IMR-90 (cell line): ENCODE measurements around the gene CGB1. TPM values are rescaled to one million over a fixed set of nuclear protein-coding genes. Genes with fewer than 3 reads are reported as not detected.

Experiments
- ATAC-seq: fragments of 200-7000 bp; cut with Tn5 transposase; 2 replicates; pipeline ENCODE4 v1.9.1; 2020; ENCODE audit warnings: low read depth, mild to moderate bottlenecking, moderate library complexity
- BruUV-seq: library from RNA; stranded (reverse); fragments of 400-500 nt; replicated peaks from 2 replicates; lab custom pipeline; 2021; lab: Mats Ljungman, UMichigan
- CTCF ChIA-PET: fragments of 300-600 bp; formaldehyde crosslinking; extraction: SDS; loops from one replicate; lab custom pipeline; 2021; ENCODE audit warnings: antibody characterized with exemption; lab: Yijun Ruan, JAX
- POLR2A ChIA-PET: fragments of 300-600 bp; sonication (Branson Sonifier 250); formaldehyde crosslinking; loops from one replicate; lab custom pipeline; 2022; ENCODE audit warnings: antibody characterized with exemption; ENCODE audit not compliant: unreplicated experiment; lab: Charles Lee
- DNase-seq: peaks from one replicate; pipeline ENCODE4 v3.0.0; 2013
- H2AFZ ChIP-seq: replicated peaks from 2 replicates; pipeline ENCODE3; 2013; ENCODE audit warnings: low read length, mild to moderate bottlenecking; ENCODE audit not compliant: poor library complexity
- H2AK5ac ChIP-seq: 2 replicates; pipeline ENCODE4 v1.6.1; 2013; ENCODE audit warnings: low read depth, low read length, inconsistent platforms
- H2AK9ac ChIP-seq: replicated peaks from 2 replicates; pipeline ENCODE3; 2013; ENCODE audit warnings: mild to moderate bottlenecking, low read depth, low read length, moderate library complexity; ENCODE audit not compliant: poor library complexity
- H2BK120ac ChIP-seq: 2 replicates; pipeline ENCODE4 v1.6.1; 2013; ENCODE audit warnings: low read depth, low read length, inconsistent platforms
- H2BK15ac ChIP-seq: 3 replicates; pipeline ENCODE4 v1.6.1; 2013; ENCODE audit warnings: low read depth, low read length, inconsistent platforms
- H2BK20ac ChIP-seq: 2 replicates; pipeline ENCODE4 v1.6.1; 2013; ENCODE audit warnings: low read depth, mild to moderate bottlenecking, inconsistent platforms, low read length, moderate library complexity
- H2BK5ac ChIP-seq: 2 replicates; pipeline ENCODE4 v1.6.1; 2013; ENCODE audit warnings: mild to moderate bottlenecking, low read depth, low read length, inconsistent platforms; ENCODE audit not compliant: poor library complexity, severe bottlenecking
- H3K14ac ChIP-seq: replicated peaks from 2 replicates; pipeline ENCODE4 v1.6.1; 2013; ENCODE audit warnings: low read depth, low read length, inconsistent platforms
- H3K18ac ChIP-seq: 2 replicates; pipeline ENCODE4 v1.6.1; 2013; ENCODE audit warnings: low read depth, low read length, control low read depth
- H3K23ac ChIP-seq: 2 replicates; pipeline ENCODE4 v1.6.1; 2013; ENCODE audit warnings: low read depth, low read length, inconsistent platforms
- H3K27ac ChIP-seq: 2 replicates; pipeline ENCODE4 v1.5.1; 2013; ENCODE audit warnings: mild to moderate bottlenecking, control low read depth, low read length; ENCODE audit not compliant: insufficient read depth
- H3K27me3 ChIP-seq: 2 replicates; pipeline ENCODE4 v1.6.1; 2013; ENCODE audit warnings: low read length; ENCODE audit not compliant: control insufficient read depth, insufficient read depth
- H3K36me3 ChIP-seq: 2 replicates; pipeline ENCODE4 v1.6.1; 2013; ENCODE audit warnings: low read length, mixed read lengths; ENCODE audit not compliant: control insufficient read depth, insufficient read depth
- H3K4ac ChIP-seq: 2 replicates; pipeline ENCODE4 v1.6.1; 2013; ENCODE audit warnings: low read depth, low read length, inconsistent platforms
- H3K4me1 ChIP-seq: 2 replicates; pipeline ENCODE4 v1.6.1; 2013; ENCODE audit warnings: low read length, mixed read lengths; ENCODE audit not compliant: control insufficient read depth, insufficient read depth
- H3K4me2 ChIP-seq: 2 replicates; pipeline ENCODE4 v1.6.1; 2013; ENCODE audit warnings: low read depth, mild to moderate bottlenecking, control low read depth, low read length, moderate library complexity
- H3K4me3 ChIP-seq: 2 replicates; pipeline ENCODE4 v1.5.1; 2013; ENCODE audit warnings: low read depth, mild to moderate bottlenecking, control low read depth, low read length, moderate library complexity; ENCODE audit not compliant: insufficient read depth
- H3K56ac ChIP-seq: 2 replicates; pipeline ENCODE4 v1.6.1; 2013; ENCODE audit warnings: low read length, inconsistent platforms; ENCODE audit not compliant: insufficient read depth; ENCODE audit errors: extremely low read depth
- H3K79me1 ChIP-seq, 2 experiments: 2 replicates each; pipeline ENCODE4 v1.6.1; 2013; ENCODE audit warnings: low read length in 2 of 2, inconsistent platforms in 1 of 2, low read depth in 1 of 2
- H3K9ac ChIP-seq: 2 replicates; pipeline ENCODE4 v1.6.1; 2013; ENCODE audit warnings: low read depth, low read length, control low read depth
- H3K9me1 ChIP-seq: 2 replicates; pipeline ENCODE4 v1.6.1; 2013; ENCODE audit warnings: low read length, inconsistent platforms; ENCODE audit not compliant: insufficient read depth
- H3K9me3 ChIP-seq: 2 replicates; pipeline ENCODE4 v1.6.1; 2013; ENCODE audit warnings: low read length; ENCODE audit not compliant: control insufficient read depth, insufficient read depth
- H4K20me1 ChIP-seq: 2 replicates; pipeline ENCODE4 v1.6.1; 2013; ENCODE audit warnings: low read length, inconsistent platforms; ENCODE audit not compliant: insufficient read depth
- H4K5ac ChIP-seq: 2 replicates; pipeline ENCODE4 v1.6.1; 2013; ENCODE audit warnings: mild to moderate bottlenecking, low read depth, low read length, control low read depth
- H4K8ac ChIP-seq, 2 experiments: 2 replicates each; pipeline ENCODE4 v1.6.1; 2013; ENCODE audit warnings: low read depth in 2 of 2, low read length in 2 of 2, control low read depth in 1 of 2, inconsistent platforms in 1 of 2
- H4K91ac ChIP-seq: 2 replicates; pipeline ENCODE4 v1.6.1; 2013; ENCODE audit warnings: low read depth, low read length, inconsistent platforms; ENCODE audit not compliant: insufficient read depth
- NFE2L2 ChIP-seq: fragments of 150-350 bp; IDR thresholded peaks from 2 replicates; pipeline ENCODE4 v1.6.1; 2016; ENCODE audit warnings: low read depth, mild to moderate bottlenecking, low read length
- WGBS, 2 experiments: methylation state at CpG; one replicate each; pipeline versions ENCODE4 v1.1.5 to v1.1.7; 2013; ENCODE audit warnings: missing lambda C conversion rate in 2 of 2; ENCODE audit not compliant: insufficient read length in 1 of 2; ENCODE audit errors: extremely low coverage in 2 of 2; 5-methylcytosine and 5-hydroxymethylcytosine counted together
- dilution Hi-C: fragments of 300-500 bp; cut with HindIII; formaldehyde crosslinking; loops from one replicate; pipeline ENCODE4 v1.14.3; 2018; ENCODE audit warnings: low sequenced_read_pairs; ENCODE audit not compliant: unreplicated experiment
- in situ Hi-C: fragments of 300-500 bp; cut with MboI; formaldehyde crosslinking; loops from 3 replicates; pipeline ENCODE4 v1.14.3; 2019; ENCODE audit warnings: low sequenced_read_pairs, inconsistent platforms, mixed read lengths
- intact Hi-C: fragments of 100-400 bp; cut with micrococcal nuclease; formaldehyde crosslinking; loops from 2 replicates; pipeline ENCODE4 v1.10.0; 2022
- polyA plus RNA-seq, 3 experiments: library from polyadenylated mRNA; depleted of rRNA; stranded (reverse); fragments of >200 nt; gene quantifications; 2 replicates each; pipeline ENCODE4 v1.2.3, GENCODE V29; 2012; ENCODE audit warnings: low replicate concordance in 1 of 3
- total RNA-seq: library from RNA; depleted of rRNA; stranded (reverse); fragments of >200 nt; gene quantifications from 2 replicates; pipeline ENCODE4 v1.2.3, GENCODE V29; 2012

The CGB1 gene
- total and polyA plus RNA-seq, 2 of the 4 experiments (the other 2 are of a cell fraction) = not detected

GRCh38 chr19:49086296-49086695 is 49.6 kb upstream of the CGB1 start:
- dilution Hi-C loops = no loop called here
- H4K8ac ChIP-seq = no peak overlapping the region
- no peaks in the 10 kb centered on the region for H3K27me3 ChIP-seq
- H3K9ac ChIP-seq = peak overlapping the region; percentile 86
- H3K14ac ChIP-seq = peak overlapping the region; percentile 89; the same call in 1 of the 2 replicates
- H3K79me1 ChIP-seq = peaks cover 13 to 39% of the 10 kb centered on the region in 2 experiments
- H3K4me2 ChIP-seq = peak overlapping the region; percentile 86
- 73% methylated on average over 6 of the region's 11 CpGs; no CpG with 5 or more reads in 1 of the 2 experiments for WGBS, 2 experiments
- peak overlapping the region; percentile 57 for H2AK5ac ChIP-seq
- peak overlapping the region; percentile 21 for H2AFZ ChIP-seq
- no peak overlapping the region for H2BK120ac ChIP-seq
- no peak overlapping the region for H2BK5ac ChIP-seq
- ChIA-PET CTCF (no interaction called here), POLR2A (no interaction called here)
- ATAC-seq (no peak), DNase-seq (no peak)
- H3K9me3 ChIP-seq = no peaks in the 10 kb centered on the region
- H3K4me1 ChIP-seq = peaks cover 6% of the 10 kb centered on the region
- H3K27ac ChIP-seq = peak overlapping the region; percentile 34; the same call in 1 of the 2 replicates
- intact Hi-C loops = no loop called here
- no peak overlapping the region for H4K91ac ChIP-seq
- no peak overlapping the region for H4K5ac ChIP-seq
- peak overlapping the region; percentile 62 for H3K23ac ChIP-seq
- peaks cover 29% of the 10 kb centered on the region for H3K36me3 ChIP-seq
- peak overlapping the region; percentile 69 for H3K4me3 ChIP-seq
- peak overlapping the region; percentile 72; the same call in 1 of the 2 replicates for H3K56ac ChIP-seq
- H4K20me1 ChIP-seq = peaks cover 52% of the 10 kb centered on the region
- no peak overlapping the region for H3K18ac ChIP-seq
- 0 out of 2 replicates have a peak, but pooled peaks cover 2% of the 10 kb centered on the region for H3K9me1 ChIP-seq
- H2BK20ac ChIP-seq = no peak overlapping the region
- in situ Hi-C loops = no loop called here
- peak overlapping the region; percentile 91 for H3K4ac ChIP-seq
- BruUV-seq = no TSS peak
- no peak overlapping the region for H2BK15ac ChIP-seq
- TF ChIP-seq NFE2L2 = no peak
- peak overlapping the region; percentile 84 for H2AK9ac ChIP-seq
